GM12872 (cell line): Measurements from ENCODE around the gene CMPK2.

Source experiments
- CTCF ChIP-seq: IDR thresholded peaks from 3 replicates; pipeline ENCODE4 v1.5.1; 2011; ENCODE audit warnings: low read depth, mild to moderate bottlenecking, low read length, moderate library complexity; ENCODE audit not compliant: insufficient read depth

CMPK2 gene, protein sequence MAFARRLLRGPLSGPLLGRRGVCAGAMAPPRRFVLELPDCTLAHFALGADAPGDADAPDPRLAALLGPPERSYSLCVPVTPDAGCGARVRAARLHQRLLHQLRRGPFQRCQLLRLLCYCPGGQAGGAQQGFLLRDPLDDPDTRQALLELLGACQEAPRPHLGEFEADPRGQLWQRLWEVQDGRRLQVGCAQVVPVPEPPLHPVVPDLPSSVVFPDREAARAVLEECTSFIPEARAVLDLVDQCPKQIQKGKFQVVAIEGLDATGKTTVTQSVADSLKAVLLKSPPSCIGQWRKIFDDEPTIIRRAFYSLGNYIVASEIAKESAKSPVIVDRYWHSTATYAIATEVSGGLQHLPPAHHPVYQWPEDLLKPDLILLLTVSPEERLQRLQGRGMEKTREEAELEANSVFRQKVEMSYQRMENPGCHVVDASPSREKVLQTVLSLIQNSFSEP

DNA sequence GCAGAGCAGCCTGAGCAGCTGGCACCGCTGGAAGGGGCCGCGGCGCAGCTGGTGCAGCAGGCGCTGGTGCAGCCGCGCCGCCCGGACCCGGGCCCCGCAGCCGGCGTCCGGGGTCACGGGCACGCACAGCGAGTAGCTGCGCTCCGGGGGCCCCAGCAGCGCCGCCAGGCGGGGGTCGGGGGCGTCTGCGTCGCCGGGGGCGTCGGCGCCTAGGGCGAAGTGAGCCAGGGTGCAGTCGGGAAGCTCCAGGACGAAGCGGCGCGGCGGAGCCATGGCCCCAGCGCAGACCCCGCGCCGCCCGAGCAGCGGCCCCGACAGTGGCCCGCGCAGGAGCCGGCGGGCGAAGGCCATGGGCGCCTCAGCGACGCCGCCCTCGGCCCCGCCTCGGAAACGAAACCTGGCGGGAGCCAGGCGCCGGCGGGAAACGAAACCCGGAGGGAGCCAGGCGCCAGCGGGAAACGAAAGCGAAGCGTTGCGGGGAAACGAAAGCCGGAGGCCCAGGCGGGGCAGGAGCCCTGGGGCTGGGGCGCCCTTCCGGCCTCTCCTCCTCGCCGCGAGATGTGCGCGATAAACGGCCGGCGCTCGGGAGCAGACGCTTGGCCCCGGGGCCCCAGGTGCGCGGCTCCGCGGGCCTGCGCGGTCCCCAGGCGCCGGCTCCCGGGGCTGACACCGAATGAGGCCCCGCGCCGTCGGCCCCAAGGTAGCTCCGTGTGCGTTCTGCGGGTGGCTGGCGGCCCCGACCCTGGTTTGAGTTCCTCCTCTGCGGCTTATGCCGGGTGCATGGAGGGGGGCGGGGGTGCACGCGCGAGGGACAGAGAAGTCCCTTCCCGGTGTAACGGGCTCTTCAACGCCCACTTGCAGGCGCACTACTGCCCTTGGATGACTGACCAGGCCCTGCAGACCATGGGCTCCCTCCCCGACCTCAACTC lies at the start of gene CMPK2:
CMPK2 (minus strand) TSS at position 562 of the 929 bp plus-strand sequence; CDS start at position 351, 211 bp downstream.
- TF ChIP-seq CTCF = peak; percentile 38; the same call in 1 of the 3 replicates

DNA sequence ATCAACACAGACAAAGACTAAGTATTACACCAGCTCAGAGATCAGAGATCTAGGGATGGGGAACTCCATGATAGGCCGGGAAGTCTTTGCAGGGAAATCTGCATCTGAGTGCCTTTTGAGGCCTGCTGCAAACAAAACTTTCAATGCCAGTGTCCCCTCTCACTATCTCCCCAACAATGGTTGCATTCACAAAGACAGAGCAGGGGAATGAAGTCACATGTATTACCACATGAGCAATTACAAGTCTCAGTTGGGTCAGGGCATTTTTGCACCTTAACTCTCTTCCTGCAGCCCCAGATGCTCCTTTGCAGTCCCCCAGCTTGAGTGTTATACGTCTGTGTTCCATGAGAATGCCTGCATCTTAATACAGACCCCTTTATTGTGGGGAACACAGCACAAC lies 49.7 kb upstream of the CMPK2 start:
- TF ChIP-seq CTCF = no peak

DNA sequence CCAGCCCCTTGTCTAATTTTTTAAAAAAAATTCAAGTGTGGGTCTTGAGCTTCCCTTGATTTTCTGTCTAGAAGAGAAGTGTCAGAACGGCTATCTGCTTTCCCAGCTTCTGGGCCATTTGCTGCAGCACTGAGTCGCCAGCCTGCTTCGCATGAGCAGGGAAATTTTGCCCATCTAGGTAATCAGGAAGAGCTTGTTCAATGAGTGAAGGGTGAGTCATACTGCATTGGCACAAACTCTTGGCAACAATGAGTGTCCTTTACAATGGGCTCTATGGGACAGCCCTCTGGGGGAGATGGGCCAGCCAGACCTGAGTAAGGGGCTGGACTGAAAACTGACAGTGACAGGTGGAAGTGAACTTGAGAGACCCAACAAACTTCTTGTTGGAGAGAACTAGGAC lies 49.1 kb upstream of the CMPK2 start:
- no peak for TF ChIP-seq CTCF

GRCh38 chr2:6913415-6914157 lies 47.9 kb upstream of the CMPK2 start:
- TF ChIP-seq CTCF = no peak

GRCh38 chr2:6911721-6912120 lies 46.0 kb upstream of the CMPK2 start:
- TF ChIP-seq CTCF = no peak

DNA sequence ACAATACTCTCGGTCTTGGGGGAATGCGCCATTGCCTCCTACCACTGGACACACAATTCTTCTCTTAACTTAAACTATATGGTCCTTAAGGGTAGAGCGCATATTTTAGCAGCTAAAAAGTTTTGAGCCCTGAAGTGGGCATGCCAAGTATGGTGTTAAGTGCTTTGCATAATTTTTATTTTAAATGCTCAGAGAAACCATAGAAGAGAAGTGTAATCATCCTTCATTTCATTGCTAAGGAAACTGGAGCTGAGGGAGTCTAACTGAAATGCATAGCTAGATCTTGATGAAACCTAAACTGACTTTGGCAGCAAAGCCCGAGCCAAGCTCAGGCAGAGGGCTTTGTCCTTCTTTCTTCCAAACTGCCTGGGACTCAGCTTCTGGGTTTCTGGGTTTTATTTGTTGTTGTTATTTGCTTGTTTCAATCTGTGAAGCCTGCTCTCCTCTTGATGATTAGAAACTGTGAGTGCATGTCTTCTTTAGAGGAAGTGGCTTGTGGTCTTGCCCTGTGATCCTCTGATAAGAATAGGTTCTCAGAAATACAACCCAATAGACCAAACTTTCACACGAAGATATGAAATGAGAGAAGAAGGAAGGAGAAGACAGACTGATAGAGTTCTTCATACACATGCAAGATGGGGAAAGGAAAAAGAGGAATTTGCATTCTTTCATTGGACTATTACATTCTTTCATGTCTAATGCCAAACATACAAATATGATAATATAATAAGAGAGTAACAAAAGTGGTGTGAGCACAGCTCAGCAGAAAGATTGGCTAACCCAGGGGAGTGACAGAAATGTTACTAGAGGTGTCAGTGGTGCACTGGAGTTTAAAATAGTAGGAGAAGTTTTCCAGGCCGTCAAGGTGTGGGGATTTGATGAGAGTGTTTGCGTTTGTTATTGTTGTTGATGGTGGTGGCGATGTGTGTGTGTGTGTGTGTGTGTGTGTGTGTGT lies 44.0 kb upstream of the CMPK2 start:
- no peak for TF ChIP-seq CTCF
